HepG2 (cell line): ENCODE results near the gene NR3C2. TPM values are rescaled to one million over a fixed set of nuclear protein-coding genes. Genes with fewer than 3 reads are reported as not detected.

Source experiments
- ATAC-seq: fragments of 200-7000 bp; cut with Tn5 transposase; 3 replicates; pipeline ENCODE4 v1.9.1; 2020; ENCODE audit warnings: mild to moderate bottlenecking, moderate library complexity
- BruUV-seq: library from RNA; stranded (reverse); fragments of 400-500 nt; replicated peaks from 2 replicates; lab custom pipeline; 2021; lab: Mats Ljungman, UMichigan
- CTCF ChIA-PET: fragments of 300-600 bp; formaldehyde crosslinking; extraction: SDS; loops from one replicate; lab custom pipeline; 2021; ENCODE audit warnings: low total read pairs, inconsistent platforms, low intra/inter-chr PET ratio; lab: Yijun Ruan, JAX
- POLR2A ChIA-PET: fragments of 350-600 bp; sonication (Branson Sonifier 250); formaldehyde crosslinking; loops from one replicate; lab custom pipeline; 2020; ENCODE audit warnings: antibody characterized with exemption, inconsistent platforms; lab: Yijun Ruan, JAX
- DNase-seq: peaks from one replicate; pipeline ENCODE4 v3.0.0-alpha.2; 2015; ENCODE audit warnings: low spot score
- FAIRE-seq: peaks from 3 replicates; lab custom pipeline; 2011; peaks lifted over from hg19 to GRCh38; lab: Jason Lieb, UNC
- H2AFZ ChIP-seq: one replicate; pipeline ENCODE4 v1.6.1; 2011; ENCODE audit warnings: low read length, inconsistent platforms
- H3K27ac ChIP-seq: fragments of 300-600 bp; 3 replicates; pipeline ENCODE4 v1.8.0; 2011; ENCODE audit warnings: mixed run types, mild to moderate bottlenecking, mixed read lengths, low read length, inconsistent platforms; ENCODE audit not compliant: insufficient read depth; ENCODE audit errors: extremely low read length
- H3K27me3 ChIP-seq, 2 experiments: fragments of 200-600 bp in 1 of 2; 2 replicates in 1 of 2; 3 replicates in 1 of 2; pipeline versions ENCODE4 v1.6.0 to v1.8.0; 2011; ENCODE audit warnings: low read length in 2 of 2, mild to moderate bottlenecking in 2 of 2, moderate library complexity in 2 of 2, inconsistent platforms in 1 of 2; ENCODE audit not compliant: insufficient read depth in 2 of 2, control insufficient read depth in 1 of 2
- H3K36me3 ChIP-seq, 2 experiments: fragments of 200-600 bp in 1 of 2; replicated peaks in 1 of 2; 2 replicates in 1 of 2; 3 replicates in 1 of 2; pipeline versions ENCODE4 v1.5.1 to v1.8.0; 2011; ENCODE audit warnings: low read length in 2 of 2, inconsistent platforms in 1 of 2; ENCODE audit not compliant: insufficient read depth in 2 of 2, control insufficient read depth in 1 of 2
- H3K4me1 ChIP-seq: 2 replicates; pipeline ENCODE4 v1.5.1; 2012; ENCODE audit warnings: low read length, inconsistent platforms; ENCODE audit not compliant: insufficient read depth
- H3K4me2 ChIP-seq: 2 replicates; pipeline ENCODE4 v1.6.0; 2011; ENCODE audit warnings: low read depth, low read length, inconsistent platforms
- H3K4me3 ChIP-seq, 3 experiments: fragments of 200-600 bp in 1 of 3; sonication (generic), shearing (Covaris generic) in 1 of 3; replicated peaks in 1 of 3; 2 replicates each; pipeline ENCODE4 v1.5.1; 2011 to 2016; ENCODE audit warnings: low read length in 3 of 3, inconsistent platforms in 2 of 3, low read depth in 2 of 3, mild to moderate bottlenecking in 2 of 3, control low read depth in 1 of 3, mixed read lengths in 1 of 3; ENCODE audit not compliant: insufficient read depth in 1 of 3
- H3K79me2 ChIP-seq: one replicate; pipeline ENCODE4 v1.6.1; 2011; ENCODE audit warnings: low read length, inconsistent platforms; ENCODE audit not compliant: insufficient read depth
- H3K9ac ChIP-seq: 2 replicates; pipeline ENCODE4 v1.6.0; 2011; ENCODE audit warnings: mild to moderate bottlenecking, low read depth, low read length, inconsistent platforms; ENCODE audit not compliant: insufficient read depth
- H3K9me3 ChIP-seq: 2 replicates; pipeline ENCODE4 v1.5.1; 2012; ENCODE audit warnings: mild to moderate bottlenecking, low read length
- H4K20me1 ChIP-seq: 2 replicates; pipeline ENCODE4 v1.6.0; 2011; ENCODE audit warnings: inconsistent platforms, mild to moderate bottlenecking, low read length, moderate library complexity; ENCODE audit not compliant: insufficient read depth
- AKNA ChIP-seq: sonication (generic); formaldehyde crosslinking; IDR thresholded peaks from 2 replicates; pipeline ENCODE4 v1.4.0; 2020; ENCODE audit warnings: missing genetic modification reagents, borderline replicate concordance
- GATAD2A ChIP-seq: IDR thresholded peaks from 2 replicates; pipeline ENCODE4 v1.6.1; 2016
- MYNN ChIP-seq: sonication (generic); formaldehyde crosslinking; IDR thresholded peaks from 2 replicates; pipeline ENCODE4 v1.4.0; 2020; ENCODE audit warnings: mild to moderate bottlenecking, low read depth, missing genetic modification reagents
- PBX2 ChIP-seq: IDR thresholded peaks from 2 replicates; pipeline ENCODE4 v1.6.1; 2016; ENCODE audit warnings: control low read depth
- PLRG1 ChIP-seq: fragments of 450-650 bp; conservative IDR thresholded peaks from 2 replicates; pipeline ENCODE4 v1.6.1; 2016
- RARA ChIP-seq: IDR thresholded peaks from 2 replicates; pipeline ENCODE4 v1.6.1; 2016; ENCODE audit warnings: missing genetic modification reagents, missing compliant biosample characterization
- ZEB1 ChIP-seq: IDR thresholded peaks from 2 replicates; pipeline ENCODE4 v1.6.1; 2012; ENCODE audit warnings: mild to moderate bottlenecking, low read depth, inconsistent platforms; ENCODE audit not compliant: insufficient replicate concordance
- ZFP37 ChIP-seq: sonication (generic); formaldehyde crosslinking; IDR thresholded peaks from 2 replicates; pipeline ENCODE4 v1.4.0; 2020; ENCODE audit warnings: missing genetic modification reagents, borderline replicate concordance
- ZNF292 ChIP-seq: sonication (generic); formaldehyde crosslinking; IDR thresholded peaks from 2 replicates; pipeline ENCODE4 v1.8.1; 2022; ENCODE audit warnings: mild to moderate bottlenecking, low read depth, missing genetic modification reagents, borderline replicate concordance
- ZNF362 ChIP-seq: sonication (generic); formaldehyde crosslinking; IDR thresholded peaks from 2 replicates; pipeline ENCODE4 v1.4.0; 2020; ENCODE audit warnings: missing genetic modification reagents, mild to moderate bottlenecking, borderline replicate concordance
- ZNF691 ChIP-seq: sonication (generic); formaldehyde crosslinking; IDR thresholded peaks from 2 replicates; pipeline ENCODE4 v1.4.0; 2020; ENCODE audit warnings: missing genetic modification reagents, low read depth, mild to moderate bottlenecking, borderline replicate concordance
- WGBS: methylation state at CpG from one replicate; pipeline ENCODE4 v1.1.6; 2017; ENCODE audit warnings: low lambda C conversion rate; 5-methylcytosine and 5-hydroxymethylcytosine counted together
- in situ Hi-C: cut with HindIII; loops from 2 replicates; pipeline ENCODE4 v1.10.0; 2017; ENCODE audit warnings: low pct_unique_long_range_greater_than_20kb; ENCODE audit not compliant: extremely low pct_ligation_motif_present
- intact Hi-C: fragments of 100-400 bp; cut with micrococcal nuclease; formaldehyde crosslinking; loops from one replicate; pipeline ENCODE4 v1.10.0; 2022; ENCODE audit not compliant: unreplicated experiment
- polyA plus RNA-seq, 8 experiments: library from polyadenylated mRNA; depleted of rRNA in 3 of 8; stranded (reverse) in 7 of 8; unstranded in 1 of 8; fragments of >200 nt; fragmentation: Illumina TruSeq in 4 of 8; extraction: Trizol in 4 of 8; gene quantifications; 2 replicates each; pipeline versions ENCODE4 v1.2.1 to v1.2.3, GENCODE V29; 2011 to 2016; ENCODE audit warnings: low read depth in 4 of 8, missing spikeins in 1 of 8, mixed read lengths in 1 of 8; ENCODE audit not compliant: insufficient read depth in 1 of 8
- total RNA-seq, 5 experiments: library from RNA; depleted of rRNA; stranded (reverse); fragments of >200 nt; fragmentation: Illumina TruSeq; extraction: Trizol; gene quantifications; 2 replicates each; pipeline ENCODE4 v1.2.3, GENCODE V29; 2016; ENCODE audit warnings: low read depth in 1 of 5

Gene NR3C2
- total and polyA plus RNA-seq, 2 of the 13 experiments (the other 11 are each of a cell fraction or from before 2014, with no cell fraction given), result 0.26 to 0.46 TPM

GRCh38 chr4:148162519-148162918 is 279.7 kb downstream of the NR3C2 start (continued):
- TF ChIP-seq ZNF691 (CRISPR knock-in tag), result no peak

- in situ Hi-C loops, result no loop called here
- no peak for ATAC-seq
- no peak for TF ChIP-seq ZEB1
- no peak for TF ChIP-seq AKNA
- no peak for TF ChIP-seq MYNN (CRISPR knock-in tag)
- no peak for TF ChIP-seq ZNF292 (CRISPR knock-in tag)
- no peak for TF ChIP-seq PLRG1
- no peak for TF ChIP-seq ZFP37 (CRISPR knock-in tag)
- TF ChIP-seq PBX2 (CRISPR knock-in tag), result no peak
- TF ChIP-seq ZNF362 (CRISPR knock-in tag), result no peak
- TF ChIP-seq GATAD2A (CRISPR knock-in tag), result no peak
- TF ChIP-seq RARA (CRISPR knock-in tag), result no peak
These were observed 280.6 kb downstream of the NR3C2 start for GRCh38 chr4:148161601-148162000.

More at GRCh38 chr4:148161601-148162000, 280.6 kb downstream of the NR3C2 start:
- Histone ChIP-seq H3K79me2 (no peaks in the 10 kb centered on the region), H3K4me3 (no peak overlapping the region), H3K9ac (no peak overlapping the region), H3K36me3 (no peaks in the 10 kb centered on the region), H3K4me2 (no peak overlapping the region), H4K20me1 (no peaks in the 10 kb centered on the region), H3K27me3 (no peaks in the 10 kb centered on the region; a peak in 1 of 5 replicates), H2AFZ (no peak overlapping the region), H3K27ac (no peak overlapping the region), H3K9me3 (no peaks in the 10 kb centered on the region), H3K4me1 (no peaks in the 10 kb centered on the region)
- intact Hi-C loops, result no loop called here
- ChIA-PET POLR2A (no interaction called here), CTCF (no interaction called here)
- DNase-seq, result no peak
- 40% methylated on average over 2 of the region's 2 CpGs for WGBS
- no peak for FAIRE-seq
- BruUV-seq, result no TSS peak
